DMS153 treated with DMSO at 0.1 percent for 48 hours (cell line): ENCODE results near the gene MT1G.
"Not testable (repeated sequence)": the region's sequence is repeated elsewhere in the genome, so short reads cannot be mapped to it uniquely, and the experiment has no call there.

Source experiments
- DNase-seq: peaks from one replicate; lab custom pipeline; 2025; ENCODE audit not compliant: unreplicated experiment; lab: John Stamatoyannopoulos, UW

MT1G gene

DNA sequence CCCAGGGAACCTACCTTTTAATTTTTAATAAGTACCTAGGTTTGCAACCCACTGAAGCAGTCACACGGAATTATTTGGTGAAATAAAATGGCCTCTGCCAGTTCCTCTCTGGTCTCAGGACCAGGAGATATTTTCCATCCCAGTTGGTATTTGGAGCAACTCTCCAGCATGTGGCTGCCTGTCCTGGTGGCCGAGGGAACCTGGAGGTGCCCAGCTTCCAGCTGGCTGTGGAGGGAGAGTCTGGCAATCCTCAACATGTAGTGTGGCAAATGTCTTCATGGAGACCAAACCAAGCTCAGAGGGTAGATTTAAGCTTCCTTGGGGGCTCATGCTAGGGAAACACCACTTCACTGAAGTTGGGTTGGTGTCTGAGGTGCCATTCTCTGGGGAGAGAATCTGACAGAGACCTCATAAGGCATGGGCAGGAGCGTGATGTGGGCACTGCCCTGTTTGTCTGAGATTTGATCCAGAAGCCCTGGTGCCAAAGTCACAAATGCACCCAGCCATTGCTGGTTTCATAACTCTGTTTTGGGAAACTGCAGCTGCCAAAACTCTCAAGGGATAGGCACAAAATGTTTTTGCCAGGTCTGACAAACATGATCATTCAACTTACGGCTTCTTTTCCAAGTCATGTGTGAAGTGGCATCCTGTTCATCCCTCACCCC lies 17.2 kb upstream of the MT1G start:
- DNase-seq = no peak

- no peak for DNase-seq
Measured at GRCh38 chr16:56684256-56684925, 16.5 kb upstream of the MT1G start.

DNA sequence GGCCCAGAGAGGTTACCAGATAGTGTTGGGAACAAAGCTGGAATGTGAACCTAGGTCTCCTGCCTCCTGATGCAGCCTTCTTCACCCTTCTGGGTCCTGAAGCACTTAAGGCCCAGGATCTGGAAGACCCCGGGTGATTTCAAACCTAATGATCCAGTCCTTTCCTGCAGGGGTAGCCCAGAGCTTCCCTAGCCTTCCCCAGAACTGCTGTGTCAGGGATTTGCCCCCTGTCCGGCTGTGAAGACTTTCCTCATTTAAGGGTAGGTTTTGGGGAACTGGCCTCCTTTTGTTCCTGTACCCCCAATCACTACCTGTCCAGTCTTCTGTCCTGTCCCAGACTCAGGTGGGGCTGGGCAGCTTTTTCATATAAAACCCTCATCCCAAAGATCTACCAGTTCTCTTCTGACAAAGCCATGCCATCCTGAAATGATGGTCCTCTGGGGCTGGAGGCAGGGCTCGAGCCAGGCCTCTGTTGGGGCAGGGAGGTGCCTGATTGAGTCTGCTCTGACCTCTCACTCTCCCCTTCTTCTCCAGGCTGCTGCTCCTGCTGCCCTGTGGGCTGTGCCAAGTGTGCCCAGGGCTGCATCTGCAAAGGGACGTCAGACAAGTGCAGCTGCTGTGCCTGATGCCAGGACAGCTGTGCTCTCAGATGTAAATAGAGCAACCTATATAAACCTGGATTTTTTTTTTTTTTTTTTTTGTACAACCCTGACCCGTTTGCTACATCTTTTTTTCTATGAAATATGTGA lies 15.7 kb upstream of the MT1G start:
- no peak for DNase-seq

GRCh38 chr16:56682703-56683397 lies 15.0 kb upstream of the MT1G start:
- DNase-seq = no peak

DNA sequence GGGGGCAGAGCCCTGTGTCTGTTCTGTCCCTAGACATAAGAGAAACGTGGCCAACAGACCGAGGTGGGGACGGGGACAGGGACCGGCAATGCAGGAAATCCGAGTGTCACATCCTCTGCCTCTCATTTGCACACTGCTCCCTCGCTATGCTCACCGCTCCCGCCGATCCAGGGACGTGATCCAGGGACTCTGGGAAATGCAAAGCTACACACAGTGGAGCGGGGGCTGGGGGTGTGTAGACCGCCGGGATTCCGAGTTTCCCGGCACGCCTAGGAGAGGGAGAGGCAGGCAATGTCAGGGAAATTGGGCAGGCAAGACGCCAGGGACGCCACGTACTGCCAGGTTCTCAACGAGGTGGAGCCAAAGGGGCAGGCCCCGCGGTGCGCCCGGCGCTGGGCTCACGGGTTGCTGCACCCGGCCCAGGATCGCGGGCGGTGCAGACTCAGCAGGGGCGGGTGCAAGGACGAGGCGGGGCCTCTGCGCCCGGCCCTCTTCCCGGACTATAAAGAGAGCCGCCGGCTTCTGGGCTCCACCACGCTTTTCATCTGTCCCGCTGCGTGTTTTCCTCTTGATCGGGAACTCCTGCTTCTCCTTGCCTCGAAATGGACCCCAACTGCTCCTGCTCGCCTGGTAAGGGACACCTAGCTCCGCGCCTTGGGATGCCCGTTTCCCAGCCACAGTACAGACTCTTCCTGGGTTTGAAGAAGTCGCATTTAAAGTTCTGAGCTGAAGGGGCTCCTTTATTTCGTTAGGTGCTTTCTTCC lies 14.3 kb upstream of the MT1G start, which contains the start of gene MT1X:
Gene MT1X (plus strand): TSS at position 532 of the 764 bp plus-strand sequence. CDS start 71 bp downstream, at position 603.
- DNase-seq = peak; percentile 91

- no peak for DNase-seq
Measured at GRCh38 chr16:56679818-56680217, 12.0 kb upstream of the MT1G start.

- DNase-seq = no peak
Measured at GRCh38 chr16:56679078-56679730, 11.3 kb upstream of the MT1G start.

DNA sequence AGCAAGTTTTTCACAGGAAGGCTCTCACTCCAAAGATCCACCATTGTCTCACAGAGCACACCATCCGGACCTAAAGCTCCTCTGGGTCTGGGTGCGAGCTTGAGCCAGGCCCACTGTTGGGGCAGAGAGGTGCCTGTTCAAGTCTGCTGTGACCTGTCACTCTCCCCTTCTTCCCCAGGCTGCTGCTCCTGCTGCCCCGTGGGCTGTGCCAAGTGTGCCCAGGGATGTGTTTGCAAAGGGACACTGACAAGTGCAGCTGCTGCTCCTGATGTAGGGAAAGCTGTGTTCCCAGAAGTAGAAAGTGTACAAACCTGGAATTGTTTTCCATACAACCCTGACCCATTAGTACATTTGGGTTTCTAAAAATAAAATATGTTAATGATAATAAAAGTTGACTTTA lies 9.6 kb upstream of the MT1G start:
- no peak for DNase-seq

DNA sequence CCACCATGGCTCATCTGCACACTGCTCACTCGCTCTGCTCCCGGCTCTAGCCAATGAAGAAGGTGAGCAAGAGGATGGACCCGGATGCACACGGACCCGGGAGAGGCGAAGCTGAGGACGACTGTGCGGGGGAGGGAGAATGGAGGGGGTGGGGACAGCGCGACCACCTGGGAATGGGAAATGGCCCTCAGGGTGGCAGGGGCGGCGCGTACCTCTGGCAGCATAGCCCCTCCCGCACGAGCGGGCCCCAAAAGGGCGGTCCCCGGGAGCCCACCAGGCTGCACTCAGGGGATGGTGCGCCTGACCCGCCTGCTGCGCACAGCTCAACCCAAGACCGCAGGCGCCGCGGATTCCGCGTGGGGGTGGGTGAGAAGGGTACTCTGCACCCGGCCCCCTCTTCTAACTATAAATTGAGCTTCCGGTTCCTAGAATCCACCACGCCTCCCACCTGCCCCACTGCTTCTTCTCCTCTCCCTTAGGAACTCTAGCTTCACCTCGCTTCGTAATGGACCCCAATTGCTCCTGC lies 7.9 kb upstream of the MT1G start:
- no peak for DNase-seq

- not testable (repeated sequence) for DNase-seq
Measured at GRCh38 chr16:56674570-56674969, 6.7 kb upstream of the MT1G start.

- DNase-seq = no peak
Measured at GRCh38 chr16:56673921-56674320, 6.1 kb upstream of the MT1G start.

DNA sequence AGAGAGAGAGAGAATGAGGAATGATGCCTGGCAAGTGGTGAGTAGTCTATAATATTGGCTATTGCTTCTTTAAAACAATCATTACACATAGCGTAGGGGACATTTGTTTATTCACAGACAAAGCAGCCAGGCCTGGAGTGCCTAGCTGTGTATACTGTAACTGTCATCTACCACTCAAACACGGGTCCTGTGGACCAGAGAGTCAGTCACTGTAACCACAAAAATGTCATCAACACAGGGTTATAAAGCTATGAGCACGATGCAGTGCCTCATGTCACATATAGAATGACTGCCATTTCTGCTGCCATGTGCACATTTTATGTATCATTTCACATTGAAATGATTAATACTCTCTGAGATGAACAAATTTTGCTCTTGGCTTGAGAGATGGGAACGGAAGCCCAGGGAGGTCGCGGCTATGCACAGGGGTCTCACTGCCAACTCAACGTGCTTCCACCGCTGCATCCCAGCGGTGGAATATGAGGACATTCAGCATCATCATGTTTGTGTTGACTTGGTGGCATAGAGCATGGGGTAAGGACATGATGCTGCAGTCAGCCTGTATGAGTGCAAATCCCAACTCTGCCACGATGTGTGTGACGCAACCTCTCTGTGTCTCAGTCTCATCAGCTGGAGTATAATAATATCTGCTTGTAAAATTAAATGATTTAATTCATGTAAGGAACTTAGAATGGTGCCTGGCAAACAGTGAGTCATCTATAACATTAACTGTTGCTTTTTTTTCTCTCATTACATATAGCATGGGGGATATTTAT lies 5.1 kb upstream of the MT1G start:
- peak; percentile 10 for DNase-seq

DNA sequence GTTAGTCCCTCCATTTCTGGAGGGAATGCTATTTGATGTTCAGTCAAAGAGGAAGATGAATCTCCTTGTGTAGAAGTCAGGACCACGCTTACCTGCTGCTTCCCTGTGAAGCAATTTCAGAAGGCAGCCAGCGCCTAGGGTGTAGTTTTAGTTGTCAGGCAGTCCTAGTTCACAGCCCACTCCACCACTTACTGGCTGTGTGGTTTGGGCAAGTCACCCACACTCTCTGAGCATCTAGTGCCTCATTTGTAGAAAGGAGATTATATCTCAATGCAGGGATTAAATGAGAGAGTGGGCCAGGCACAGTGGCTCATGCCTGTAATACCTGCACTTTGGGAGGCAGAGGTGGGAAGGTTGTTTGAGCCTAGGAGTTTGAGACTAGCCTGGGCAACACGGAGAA lies 4.3 kb upstream of the MT1G start:
- DNase-seq = not testable (repeated sequence)

DNA sequence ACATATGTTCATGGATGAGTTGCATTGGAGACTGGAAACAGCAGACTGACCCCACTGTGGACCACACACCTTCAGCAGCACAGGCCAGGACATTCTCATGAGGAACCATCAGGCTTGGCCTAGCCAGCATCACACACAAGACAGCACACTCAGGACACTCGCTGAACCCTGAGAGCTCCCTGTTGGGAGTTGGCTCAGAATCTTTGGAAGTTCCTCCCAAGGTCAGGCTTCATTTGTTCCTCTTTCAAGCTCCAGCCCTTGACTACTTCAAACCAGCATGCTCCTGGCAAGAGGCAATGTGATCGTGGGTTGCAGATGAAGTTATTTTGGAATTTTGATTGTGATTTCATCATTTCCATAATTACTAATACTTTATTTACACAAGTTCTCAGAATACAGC lies 3.8 kb upstream of the MT1G start:
- DNase-seq = not testable (repeated sequence)

DNA sequence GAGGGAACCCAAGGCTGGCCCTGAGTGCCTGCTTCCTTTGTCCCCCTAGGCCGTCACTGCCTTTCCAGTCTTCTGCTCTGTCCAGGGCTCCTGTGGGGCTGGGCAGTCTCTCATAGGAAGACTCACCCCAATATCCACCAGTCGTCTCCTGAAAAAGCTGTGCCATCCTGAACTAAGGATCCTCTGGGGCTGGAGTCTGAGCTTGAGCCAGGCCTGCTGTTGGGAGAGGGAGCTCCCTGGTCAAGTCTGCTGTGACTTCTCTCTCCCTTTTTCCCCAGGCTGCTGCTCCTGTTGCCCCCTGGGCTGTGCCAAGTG lies 2.7 kb upstream of the MT1G start:
- DNase-seq = no peak

DNA sequence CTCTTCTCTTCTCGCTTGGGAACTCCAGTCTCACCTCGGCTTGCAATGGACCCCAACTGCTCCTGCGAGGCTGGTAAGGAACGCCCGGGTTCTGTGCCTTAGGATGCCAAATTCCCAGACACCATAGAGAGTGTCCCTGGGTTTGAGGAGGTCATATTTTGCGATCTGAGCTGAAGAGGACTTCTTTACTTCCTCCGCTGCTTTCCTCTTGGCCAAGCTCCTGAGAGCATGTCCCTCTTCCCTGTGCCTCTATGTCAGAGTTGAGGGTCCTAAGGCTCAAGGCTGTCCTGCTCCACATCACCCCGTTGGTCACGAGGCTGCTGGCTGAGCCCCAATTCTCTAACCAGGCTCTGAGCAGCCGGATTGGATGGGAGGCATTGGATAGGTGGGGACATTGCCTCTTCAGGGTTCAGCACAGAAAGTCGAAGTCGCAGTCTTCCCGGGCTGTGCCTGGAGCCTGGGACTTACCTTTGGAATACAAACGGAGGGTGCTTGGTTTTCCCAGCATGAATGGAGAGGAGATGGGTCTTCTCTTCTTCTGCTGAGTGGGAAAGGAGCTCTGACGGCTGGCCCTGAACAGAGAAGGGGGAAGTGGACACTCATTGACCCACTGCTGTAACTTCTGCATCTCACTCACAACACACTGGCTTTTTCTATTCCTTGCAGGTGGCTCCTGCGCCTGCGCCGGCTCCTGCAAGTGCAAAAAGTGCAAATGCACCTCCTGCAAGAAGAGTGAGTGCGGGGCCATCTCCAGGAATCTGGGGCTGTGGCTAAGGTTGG lies 2.2 kb upstream of the MT1G start:
- DNase-seq = no peak

- DNase-seq = no peak
Measured at GRCh38 chr16:56669005-56669839, 1.4 kb upstream of the MT1G start, which contains the start of gene MT1H. MT1H (plus strand) TSS chr16:56669814; CDS start chr16:56669885, 71 bp downstream.
